Osteoblast (primary cell): ENCODE data around the gene EIF4G3. TPM values are rescaled to one million over a fixed set of nuclear protein-coding genes. Genes with fewer than 3 reads are reported as not detected.

Source experiments
- DNase-seq: peaks from one replicate; pipeline ENCODE4 v3.0.0; 2011; ENCODE audit warnings: low spot score, mixed read lengths; ENCODE audit not compliant: insufficient read length; ENCODE audit errors: missing footprints
- H2AFZ ChIP-seq: 2 replicates; pipeline ENCODE4 v1.6.0; 2011; ENCODE audit warnings: mild to moderate bottlenecking, low read length
- H3K27ac ChIP-seq: 2 replicates; pipeline ENCODE4 v1.5.1; 2011; ENCODE audit warnings: mild to moderate bottlenecking, low read depth, low read length, moderate library complexity
- H3K27me3 ChIP-seq: 2 replicates; pipeline ENCODE4 v1.6.0; 2012; ENCODE audit warnings: mild to moderate bottlenecking, control low read depth, inconsistent platforms, low read length, moderate library complexity; ENCODE audit not compliant: insufficient read depth
- H3K36me3 ChIP-seq: 2 replicates; pipeline ENCODE4 v1.5.1; 2011; ENCODE audit warnings: mild to moderate bottlenecking, low read length, control low read depth, moderate library complexity; ENCODE audit not compliant: insufficient read depth
- H3K4me1 ChIP-seq: 2 replicates; pipeline ENCODE4 v1.5.1; 2011; ENCODE audit warnings: mild to moderate bottlenecking, low read length, control low read depth, moderate library complexity; ENCODE audit not compliant: insufficient read depth
- H3K4me2 ChIP-seq: 2 replicates; pipeline ENCODE4 v1.6.0; 2011; ENCODE audit warnings: mild to moderate bottlenecking, low read length; ENCODE audit not compliant: insufficient read depth
- H3K4me3 ChIP-seq: fragments of 200-600 bp; sonication (generic); 3 replicates; pipeline ENCODE4 v1.5.1; 2012; ENCODE audit warnings: mild to moderate bottlenecking, low read length, inconsistent platforms; ENCODE audit not compliant: insufficient read depth
- H3K79me2 ChIP-seq: 2 replicates; pipeline ENCODE4 v1.6.0; 2012; ENCODE audit warnings: mild to moderate bottlenecking, low read length, control low read depth, inconsistent platforms; ENCODE audit not compliant: insufficient read depth
- H3K9me3 ChIP-seq: 2 replicates; pipeline ENCODE4 v1.5.1; 2011; ENCODE audit warnings: low read depth, low read length, control low read depth
- H4K20me1 ChIP-seq: 2 replicates; pipeline ENCODE4 v1.6.0; 2012; ENCODE audit warnings: mild to moderate bottlenecking, low read length, control low read depth; ENCODE audit not compliant: insufficient read depth
- total RNA-seq: library from RNA; depleted of rRNA; stranded (reverse); fragments of >200 nt; gene quantifications from 2 replicates; pipeline ENCODE4 v1.2.3, GENCODE V29; 2012
- TF ChIP-seq, protein P1 (sequence below): IDR thresholded peaks from 2 replicates; pipeline ENCODE4 v1.5.1; 2011; ENCODE audit warnings: mild to moderate bottlenecking, low read depth, low read length, moderate library complexity; ENCODE audit errors: extremely low read depth

Gene EIF4G3
- total RNA-seq, 1 donor: 55.0 TPM

- H3K4me1 ChIP-seq: no peaks in the 10 kb centered on the region
- no peaks in the 10 kb centered on the region for H4K20me1 ChIP-seq
- H3K27ac ChIP-seq: no peak overlapping the region
- TF ChIP-seq, protein P1, sequence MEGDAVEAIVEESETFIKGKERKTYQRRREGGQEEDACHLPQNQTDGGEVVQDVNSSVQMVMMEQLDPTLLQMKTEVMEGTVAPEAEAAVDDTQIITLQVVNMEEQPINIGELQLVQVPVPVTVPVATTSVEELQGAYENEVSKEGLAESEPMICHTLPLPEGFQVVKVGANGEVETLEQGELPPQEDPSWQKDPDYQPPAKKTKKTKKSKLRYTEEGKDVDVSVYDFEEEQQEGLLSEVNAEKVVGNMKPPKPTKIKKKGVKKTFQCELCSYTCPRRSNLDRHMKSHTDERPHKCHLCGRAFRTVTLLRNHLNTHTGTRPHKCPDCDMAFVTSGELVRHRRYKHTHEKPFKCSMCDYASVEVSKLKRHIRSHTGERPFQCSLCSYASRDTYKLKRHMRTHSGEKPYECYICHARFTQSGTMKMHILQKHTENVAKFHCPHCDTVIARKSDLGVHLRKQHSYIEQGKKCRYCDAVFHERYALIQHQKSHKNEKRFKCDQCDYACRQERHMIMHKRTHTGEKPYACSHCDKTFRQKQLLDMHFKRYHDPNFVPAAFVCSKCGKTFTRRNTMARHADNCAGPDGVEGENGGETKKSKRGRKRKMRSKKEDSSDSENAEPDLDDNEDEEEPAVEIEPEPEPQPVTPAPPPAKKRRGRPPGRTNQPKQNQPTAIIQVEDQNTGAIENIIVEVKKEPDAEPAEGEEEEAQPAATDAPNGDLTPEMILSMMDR: no peak
- no peak overlapping the region for H3K4me3 ChIP-seq
- no peaks in the 10 kb centered on the region for H3K27me3 ChIP-seq
- no peaks in the 10 kb centered on the region for H3K36me3 ChIP-seq
- no peak overlapping the region for H2AFZ ChIP-seq
- DNase-seq: no peak
- H3K79me2 ChIP-seq: peaks cover 55% of the 10 kb centered on the region
- no peaks in the 10 kb centered on the region for H3K9me3 ChIP-seq
- no peak overlapping the region for H3K4me2 ChIP-seq
Measured at GRCh38 chr1:21115098-21115760, 61.5 kb downstream of the EIF4G3 start.

- Histone ChIP-seq H3K27me3 (no peaks in the 10 kb centered on the region), H3K4me2 (no peak overlapping the region), H3K36me3 (no peaks in the 10 kb centered on the region), H2AFZ (no peak overlapping the region), H3K27ac (no peak overlapping the region), H3K4me1 (no peaks in the 10 kb centered on the region), H3K79me2 (peaks cover 48% of the 10 kb centered on the region), H4K20me1 (no peaks in the 10 kb centered on the region), H3K9me3 (no peaks in the 10 kb centered on the region), H3K4me3 (no peak overlapping the region)
- TF ChIP-seq, protein P1: no peak
- no peak for DNase-seq
Measured at GRCh38 chr1:21114431-21114830, 62.3 kb downstream of the EIF4G3 start.

DNA sequence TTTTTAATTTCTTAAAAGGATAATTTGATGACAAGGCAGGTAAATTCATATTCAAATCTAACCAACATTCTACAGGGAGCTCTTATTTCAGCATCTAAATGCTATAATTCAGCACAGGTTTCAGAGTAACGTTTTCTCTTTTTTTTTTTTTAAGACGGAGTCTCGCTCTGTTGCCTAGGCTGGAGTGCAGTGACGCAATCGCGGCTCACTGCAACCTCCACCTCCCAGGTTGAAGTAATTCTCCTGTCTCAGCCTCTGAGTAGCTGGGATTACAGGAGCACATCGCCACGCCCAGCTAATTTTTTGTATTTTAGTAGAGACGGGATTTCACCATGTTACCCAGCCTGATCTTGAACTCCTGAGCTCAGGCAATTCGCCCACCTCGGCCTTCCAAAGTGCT lies 66.5 kb downstream of the EIF4G3 start:
- H3K4me2 ChIP-seq: no peak overlapping the region
- no peaks in the 10 kb centered on the region for H4K20me1 ChIP-seq
- H3K4me1 ChIP-seq: no peaks in the 10 kb centered on the region
- TF ChIP-seq, protein P1: no peak
- no peak overlapping the region for H2AFZ ChIP-seq
- no peak for DNase-seq
- no peak overlapping the region for H3K4me3 ChIP-seq
- H3K27me3 ChIP-seq: no peaks in the 10 kb centered on the region
- peaks cover 3% of the 10 kb centered on the region for H3K36me3 ChIP-seq
- H3K27ac ChIP-seq: no peak overlapping the region
- no peaks in the 10 kb centered on the region for H3K9me3 ChIP-seq
- H3K79me2 ChIP-seq: peaks cover 38% of the 10 kb centered on the region

GRCh38 chr1:21106709-21107108 lies 70.0 kb downstream of the EIF4G3 start:
- Histone ChIP-seq H2AFZ (no peak overlapping the region), H3K4me3 (no peak overlapping the region), H3K4me1 (no peaks in the 10 kb centered on the region), H3K9me3 (no peaks in the 10 kb centered on the region), H3K4me2 (no peak overlapping the region), H3K36me3 (peaks cover 3% of the 10 kb centered on the region), H3K79me2 (peaks cover 34% of the 10 kb centered on the region), H3K27me3 (no peaks in the 10 kb centered on the region), H4K20me1 (no peaks in the 10 kb centered on the region), H3K27ac (no peak overlapping the region)
- TF ChIP-seq, protein P1: no peak
- no peak for DNase-seq
